HepG2 (cell line): ENCODE results near the gene RRAD. TPM values are rescaled to one million over a fixed set of nuclear protein-coding genes. Genes with fewer than 3 reads are reported as not detected.

Experiments
- ATAC-seq: fragments of 200-7000 bp; cut with Tn5 transposase; 3 replicates; pipeline ENCODE4 v1.9.1; 2020; ENCODE audit warnings: mild to moderate bottlenecking, moderate library complexity
- BruUV-seq: library from RNA; stranded (reverse); fragments of 400-500 nt; replicated peaks from 2 replicates; lab custom pipeline; 2021; lab: Mats Ljungman, UMichigan
- CTCF ChIA-PET: fragments of 300-600 bp; formaldehyde crosslinking; extraction: SDS; loops from one replicate; lab custom pipeline; 2021; ENCODE audit warnings: low total read pairs, inconsistent platforms, low intra/inter-chr PET ratio; lab: Yijun Ruan, JAX
- POLR2A ChIA-PET: fragments of 350-600 bp; sonication (Branson Sonifier 250); formaldehyde crosslinking; loops from one replicate; lab custom pipeline; 2020; ENCODE audit warnings: antibody characterized with exemption, inconsistent platforms; lab: Yijun Ruan, JAX
- DNase-seq: peaks from one replicate; pipeline ENCODE4 v3.0.0-alpha.2; 2015; ENCODE audit warnings: low spot score
- FAIRE-seq: peaks from 3 replicates; lab custom pipeline; 2011; peaks lifted over from hg19 to GRCh38; lab: Jason Lieb, UNC
- H2AFZ ChIP-seq: one replicate; pipeline ENCODE4 v1.6.1; 2011; ENCODE audit warnings: low read length, inconsistent platforms
- H3K27ac ChIP-seq: fragments of 300-600 bp; 3 replicates; pipeline ENCODE4 v1.8.0; 2011; ENCODE audit warnings: mixed run types, mild to moderate bottlenecking, mixed read lengths, low read length, inconsistent platforms; ENCODE audit not compliant: insufficient read depth; ENCODE audit errors: extremely low read length
- H3K27me3 ChIP-seq, 2 experiments: fragments of 200-600 bp in 1 of 2; 2 replicates in 1 of 2; 3 replicates in 1 of 2; pipeline versions ENCODE4 v1.6.0 to v1.8.0; 2011; ENCODE audit warnings: low read length in 2 of 2, mild to moderate bottlenecking in 2 of 2, moderate library complexity in 2 of 2, inconsistent platforms in 1 of 2; ENCODE audit not compliant: insufficient read depth in 2 of 2, control insufficient read depth in 1 of 2
- H3K36me3 ChIP-seq, 2 experiments: fragments of 200-600 bp in 1 of 2; replicated peaks in 1 of 2; 2 replicates in 1 of 2; 3 replicates in 1 of 2; pipeline versions ENCODE4 v1.5.1 to v1.8.0; 2011; ENCODE audit warnings: low read length in 2 of 2, inconsistent platforms in 1 of 2; ENCODE audit not compliant: insufficient read depth in 2 of 2, control insufficient read depth in 1 of 2
- H3K4me1 ChIP-seq: 2 replicates; pipeline ENCODE4 v1.5.1; 2012; ENCODE audit warnings: low read length, inconsistent platforms; ENCODE audit not compliant: insufficient read depth
- H3K4me2 ChIP-seq: 2 replicates; pipeline ENCODE4 v1.6.0; 2011; ENCODE audit warnings: low read depth, low read length, inconsistent platforms
- H3K4me3 ChIP-seq, 3 experiments: fragments of 200-600 bp in 1 of 3; sonication (generic), shearing (Covaris generic) in 1 of 3; replicated peaks in 1 of 3; 2 replicates each; pipeline ENCODE4 v1.5.1; 2011 to 2016; ENCODE audit warnings: low read length in 3 of 3, inconsistent platforms in 2 of 3, low read depth in 2 of 3, mild to moderate bottlenecking in 2 of 3, control low read depth in 1 of 3, mixed read lengths in 1 of 3; ENCODE audit not compliant: insufficient read depth in 1 of 3
- H3K79me2 ChIP-seq: one replicate; pipeline ENCODE4 v1.6.1; 2011; ENCODE audit warnings: low read length, inconsistent platforms; ENCODE audit not compliant: insufficient read depth
- H3K9ac ChIP-seq: 2 replicates; pipeline ENCODE4 v1.6.0; 2011; ENCODE audit warnings: mild to moderate bottlenecking, low read depth, low read length, inconsistent platforms; ENCODE audit not compliant: insufficient read depth
- H3K9me3 ChIP-seq: 2 replicates; pipeline ENCODE4 v1.5.1; 2012; ENCODE audit warnings: mild to moderate bottlenecking, low read length
- H4K20me1 ChIP-seq: 2 replicates; pipeline ENCODE4 v1.6.0; 2011; ENCODE audit warnings: inconsistent platforms, mild to moderate bottlenecking, low read length, moderate library complexity; ENCODE audit not compliant: insufficient read depth
- ATF7-NPFF ChIP-seq: sonication (generic); formaldehyde crosslinking; IDR thresholded peaks from 2 replicates; pipeline ENCODE4 v1.8.1; 2023; ENCODE audit warnings: mild to moderate bottlenecking, low read depth, missing genetic modification reagents, moderate library complexity
- BRD4 ChIP-seq: sonication (generic); formaldehyde crosslinking; IDR thresholded peaks from 2 replicates; pipeline ENCODE4 v1.4.0; 2020; ENCODE audit warnings: missing genetic modification reagents
- FOSL1 ChIP-seq: sonication (generic); formaldehyde crosslinking; IDR thresholded peaks from 2 replicates; pipeline ENCODE4 v1.9.0; 2021; ENCODE audit warnings: missing genetic modification reagents, borderline replicate concordance
- FOXP1 ChIP-seq, 2 experiments: fragments of 450-650 bp in 1 of 2; IDR thresholded peaks; 2 replicates each; pipeline ENCODE4 v1.6.1; 2017 to 2018; ENCODE audit warnings: antibody characterized with exemption in 1 of 2
- GTF3A ChIP-seq: sonication (generic); formaldehyde crosslinking; conservative IDR thresholded peaks from 2 replicates; pipeline ENCODE4 v1.4.0; 2020; ENCODE audit warnings: mild to moderate bottlenecking, missing genetic modification reagents
- HNRNPLL ChIP-seq: fragments of 200-400 bp; formaldehyde crosslinking; IDR thresholded peaks from 2 replicates; pipeline ENCODE4 v1.6.1; 2017; ENCODE audit warnings: mild to moderate bottlenecking, low read depth, low read length; ENCODE audit not compliant: poor library complexity, severe bottlenecking
- RFXAP ChIP-seq: sonication (generic); formaldehyde crosslinking; IDR thresholded peaks from 2 replicates; pipeline ENCODE4 v1.4.0; 2020; ENCODE audit warnings: missing genetic modification reagents, borderline replicate concordance
- TSC22D2 ChIP-seq: sonication (generic); formaldehyde crosslinking; IDR thresholded peaks from 2 replicates; pipeline ENCODE4 v1.5.1; 2020; ENCODE audit warnings: missing genetic modification reagents, mild to moderate bottlenecking, borderline replicate concordance
- ZNF142 ChIP-seq: sonication (generic); formaldehyde crosslinking; IDR thresholded peaks from 2 replicates; pipeline ENCODE4 v1.4.0; 2020; ENCODE audit warnings: missing genetic modification reagents
- ZNF34 ChIP-seq: sonication (generic); formaldehyde crosslinking; IDR thresholded peaks from 2 replicates; pipeline ENCODE4 v1.4.0; 2020; ENCODE audit warnings: mild to moderate bottlenecking, missing genetic modification reagents, borderline replicate concordance
- ZNF569 ChIP-seq: sonication (generic); formaldehyde crosslinking; IDR thresholded peaks from 2 replicates; pipeline ENCODE4 v1.5.0; 2020; ENCODE audit warnings: mild to moderate bottlenecking, missing genetic modification reagents, moderate library complexity, borderline replicate concordance
- WGBS: methylation state at CpG from one replicate; pipeline ENCODE4 v1.1.6; 2017; ENCODE audit warnings: low lambda C conversion rate; 5-methylcytosine and 5-hydroxymethylcytosine counted together
- in situ Hi-C: cut with HindIII; loops from 2 replicates; pipeline ENCODE4 v1.10.0; 2017; ENCODE audit warnings: low pct_unique_long_range_greater_than_20kb; ENCODE audit not compliant: extremely low pct_ligation_motif_present
- intact Hi-C: fragments of 100-400 bp; cut with micrococcal nuclease; formaldehyde crosslinking; loops from one replicate; pipeline ENCODE4 v1.10.0; 2022; ENCODE audit not compliant: unreplicated experiment
- polyA plus RNA-seq, 8 experiments: library from polyadenylated mRNA; depleted of rRNA in 3 of 8; stranded (reverse) in 7 of 8; unstranded in 1 of 8; fragments of >200 nt; fragmentation: Illumina TruSeq in 4 of 8; extraction: Trizol in 4 of 8; gene quantifications; 2 replicates each; pipeline versions ENCODE4 v1.2.1 to v1.2.3, GENCODE V29; 2011 to 2016; ENCODE audit warnings: low read depth in 4 of 8, missing spikeins in 1 of 8, mixed read lengths in 1 of 8; ENCODE audit not compliant: insufficient read depth in 1 of 8
- total RNA-seq, 5 experiments: library from RNA; depleted of rRNA; stranded (reverse); fragments of >200 nt; fragmentation: Illumina TruSeq; extraction: Trizol; gene quantifications; 2 replicates each; pipeline ENCODE4 v1.2.3, GENCODE V29; 2016; ENCODE audit warnings: low read depth in 1 of 5
- TF ChIP-seq, protein P1 (sequence below): sonication (generic); formaldehyde crosslinking; IDR thresholded peaks from 2 replicates; pipeline ENCODE4 v1.5.1; 2020; ENCODE audit warnings: mild to moderate bottlenecking, missing genetic modification reagents, borderline replicate concordance
- TF ChIP-seq, protein P2 (sequence below): sonication (generic); formaldehyde crosslinking; IDR thresholded peaks from 2 replicates; pipeline ENCODE4 v1.8.1; 2022; ENCODE audit warnings: mild to moderate bottlenecking, missing genetic modification reagents

The RRAD gene
- total and polyA plus RNA-seq, 2 of the 13 experiments (the other 11 are each of a cell fraction or from before 2014, with no cell fraction given) = 0.80 to 1.1 TPM

DNA sequence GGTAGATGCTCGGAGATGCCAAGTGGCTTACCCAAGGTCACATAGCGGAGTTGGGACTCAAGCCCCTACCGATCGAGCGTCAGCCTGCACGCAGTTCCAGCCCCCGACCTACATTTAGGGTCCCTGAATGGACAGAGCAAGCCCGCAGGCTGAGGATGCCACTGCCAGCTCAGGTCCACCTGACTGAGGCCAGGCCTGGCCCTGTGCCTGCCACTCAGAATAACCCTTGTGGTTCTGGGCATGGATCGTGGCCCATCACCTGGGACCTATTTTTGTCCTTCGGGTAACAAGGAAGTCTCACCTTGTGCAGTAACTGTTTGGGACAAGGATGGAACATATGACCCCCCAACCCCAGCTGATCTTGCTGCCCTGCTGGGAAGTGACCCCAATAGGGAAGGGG, 23.7 kb downstream of the RRAD start (continued):
- TF ChIP-seq BRD4 (CRISPR knock-in tag) = no peak

GRCh38 chr16:66900721-66901441, 24.5 kb downstream of the RRAD start:
- no peak for FAIRE-seq
- ChIA-PET POLR2A (interaction anchor here (1.0 to 10.3 kb wide), 7 partner anchors 9 to 211 kb away, joined by 3 to 86 read pairs (median 4); partner anchors contain the start of genes CDH16, CIAO2B and PDP2), CTCF (no interaction called here)
- no peaks in the 10 kb centered on the region for H3K27me3 ChIP-seq
- H3K4me2 ChIP-seq = peak overlapping the region; percentile 71
- no peaks in the 10 kb centered on the region for H3K36me3 ChIP-seq
- H3K9ac ChIP-seq = peak overlapping the region; percentile 53; the same call in 1 of the 2 replicates
- in situ Hi-C loops (loop anchor here (5.0 kb wide), 1 partner anchor 36 kb away; the partner anchor contains the start of gene CES2), intact Hi-C loops (no loop called here)
- no peak for DNase-seq
- no peak overlapping the region for H2AFZ ChIP-seq
- H3K79me2 ChIP-seq = no peaks in the 10 kb centered on the region
- H3K9me3 ChIP-seq = no peaks in the 10 kb centered on the region
- 3% methylated on average over 6 of the region's 7 CpGs for WGBS
- peaks cover 90% of the 10 kb centered on the region for H3K4me1 ChIP-seq
- no peaks in the 10 kb centered on the region for H4K20me1 ChIP-seq
- no TSS peak for BruUV-seq
- H3K4me3 ChIP-seq = no peak overlapping the region; a peak in 1 of 6 replicates
- no peak overlapping the region for H3K27ac ChIP-seq
- no peak for ATAC-seq
- TF ChIP-seq, protein P1, sequence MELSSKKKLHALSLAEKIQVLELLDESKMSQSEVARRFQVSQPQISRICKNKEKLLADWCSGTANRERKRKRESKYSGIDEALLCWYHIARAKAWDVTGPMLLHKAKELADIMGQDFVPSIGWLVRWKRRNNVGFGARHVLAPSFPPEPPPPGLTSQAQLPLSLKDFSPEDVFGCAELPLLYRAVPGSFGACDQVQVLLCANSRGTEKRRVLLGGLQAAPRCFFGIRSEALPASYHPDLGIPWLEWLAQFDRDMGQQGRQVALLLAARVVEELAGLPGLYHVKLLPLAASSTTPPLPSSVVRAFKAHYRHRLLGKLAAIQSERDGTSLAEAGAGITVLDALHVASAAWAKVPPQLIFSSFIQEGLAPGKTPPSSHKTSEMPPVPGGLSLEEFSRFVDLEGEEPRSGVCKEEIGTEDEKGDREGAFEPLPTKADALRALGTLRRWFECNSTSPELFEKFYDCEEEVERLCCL (CRISPR knock-in tag) = no peak
- TF ChIP-seq ZNF569 (CRISPR knock-in tag) (no peak), ATF7-NPFF (CRISPR knock-in tag) (no peak), ZNF34 (no peak), RFXAP (CRISPR knock-in tag) (no peak), TSC22D2 (CRISPR knock-in tag) (no peak), FOXP1 (IDR thresholded peaks at IDR 0.05) (no peak), FOXP1 (CRISPR knock-in tag; IDR thresholded peaks at IDR 0.05) (no peak), GTF3A (CRISPR knock-in tag) (no peak), ZNF142 (CRISPR knock-in tag) (no peak), HNRNPLL (no peak), FOSL1 (CRISPR knock-in tag) (no peak)
- TF ChIP-seq, protein P2, sequence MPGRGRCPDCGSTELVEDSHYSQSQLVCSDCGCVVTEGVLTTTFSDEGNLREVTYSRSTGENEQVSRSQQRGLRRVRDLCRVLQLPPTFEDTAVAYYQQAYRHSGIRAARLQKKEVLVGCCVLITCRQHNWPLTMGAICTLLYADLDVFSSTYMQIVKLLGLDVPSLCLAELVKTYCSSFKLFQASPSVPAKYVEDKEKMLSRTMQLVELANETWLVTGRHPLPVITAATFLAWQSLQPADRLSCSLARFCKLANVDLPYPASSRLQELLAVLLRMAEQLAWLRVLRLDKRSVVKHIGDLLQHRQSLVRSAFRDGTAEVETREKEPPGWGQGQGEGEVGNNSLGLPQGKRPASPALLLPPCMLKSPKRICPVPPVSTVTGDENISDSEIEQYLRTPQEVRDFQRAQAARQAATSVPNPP (CRISPR knock-in tag) = no peak
